Parathyroid adenoma (tissue), 2 donors: ENCODE results near the gene FGF19.

Source experiments
- H2AFZ ChIP-seq: fragments of 300-600 bp; sonication (generic); one replicate; pipeline ENCODE4 v1.7.0; 2017; ENCODE audit warnings: antibody characterized with exemption, mild to moderate bottlenecking
- H3K27ac ChIP-seq: fragments of 300-600 bp; sonication (generic); one replicate; pipeline ENCODE4 v1.7.0; 2017
- H3K27me3 ChIP-seq: fragments of 300-600 bp; sonication (generic); one replicate; pipeline ENCODE4 v1.7.0; 2017; ENCODE audit warnings: low read length; ENCODE audit not compliant: control insufficient read depth, insufficient read depth
- H3K36me3 ChIP-seq: fragments of 300-600 bp; sonication (generic); one replicate; pipeline ENCODE4 v1.7.0; 2017; ENCODE audit warnings: low read length; ENCODE audit not compliant: control insufficient read depth, insufficient read depth
- H3K4me1 ChIP-seq: fragments of 300-600 bp; sonication (generic); one replicate; pipeline ENCODE4 v1.7.0; 2017; ENCODE audit warnings: control low read depth
- H3K4me2 ChIP-seq: fragments of 300-600 bp; sonication (generic); one replicate; pipeline ENCODE4 v1.7.0; 2017; ENCODE audit warnings: low read length
- H3K4me3 ChIP-seq: fragments of 300-600 bp; sonication (generic); one replicate; pipeline ENCODE4 v1.7.0; 2017; ENCODE audit warnings: low read depth, low read length
- H3K79me2 ChIP-seq: fragments of 300-600 bp; sonication (generic); one replicate; pipeline ENCODE4 v1.7.0; 2017; ENCODE audit warnings: control low read depth
- H3K9ac ChIP-seq: fragments of 300-600 bp; sonication (generic); one replicate; pipeline ENCODE4 v1.7.0; 2017; ENCODE audit warnings: mild to moderate bottlenecking
- H3K9me3 ChIP-seq: fragments of 300-600 bp; sonication (generic); one replicate; pipeline ENCODE4 v1.7.0; 2017; ENCODE audit warnings: low read length; ENCODE audit not compliant: control insufficient read depth
- TF ChIP-seq, protein P1 (sequence below): fragments of 300-600 bp; sonication (generic); IDR thresholded peaks from one replicate; pipeline ENCODE4 v1.7.0; 2017; ENCODE audit warnings: antibody characterized with exemption, mild to moderate bottlenecking
- donor health status: primary hyperparathyroidism.

FGF19 gene, protein sequence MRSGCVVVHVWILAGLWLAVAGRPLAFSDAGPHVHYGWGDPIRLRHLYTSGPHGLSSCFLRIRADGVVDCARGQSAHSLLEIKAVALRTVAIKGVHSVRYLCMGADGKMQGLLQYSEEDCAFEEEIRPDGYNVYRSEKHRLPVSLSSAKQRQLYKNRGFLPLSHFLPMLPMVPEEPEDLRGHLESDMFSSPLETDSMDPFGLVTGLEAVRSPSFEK

DNA sequence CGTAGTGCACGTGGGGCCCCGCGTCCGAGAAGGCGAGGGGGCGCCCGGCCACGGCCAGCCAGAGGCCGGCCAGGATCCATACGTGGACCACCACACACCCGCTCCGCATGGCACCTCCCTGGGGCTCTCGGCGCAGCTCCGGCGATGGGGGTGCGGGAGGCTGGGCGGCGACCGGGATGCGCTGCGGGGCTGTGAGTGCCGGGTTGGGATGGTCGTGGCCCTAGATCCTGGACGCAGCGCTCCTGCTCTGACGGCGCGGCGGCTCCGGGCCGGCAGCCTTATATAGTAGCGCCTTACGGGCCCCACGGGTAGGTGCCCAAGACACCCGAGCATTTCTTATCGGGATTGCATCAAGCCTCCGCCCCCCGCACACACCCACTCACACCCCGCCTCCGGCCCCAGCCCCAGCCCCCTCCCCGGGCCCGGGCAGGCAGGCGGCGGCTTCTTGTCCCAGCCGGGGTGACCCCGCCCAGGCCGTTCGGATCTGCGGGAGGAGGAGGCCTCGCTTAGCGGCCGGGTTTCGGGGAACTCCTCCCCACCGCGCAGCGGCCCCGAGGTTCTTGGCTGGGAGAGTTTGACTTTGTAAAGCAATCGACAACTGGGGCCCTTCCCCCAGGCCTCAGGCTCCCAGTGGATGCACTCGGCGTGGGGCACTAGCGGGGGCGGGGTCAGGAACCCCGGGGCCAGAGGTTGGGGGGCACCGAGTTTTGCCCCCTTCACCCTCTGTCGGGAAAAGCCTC, at the start of gene FGF19:
Gene FGF19 (minus strand): TSS at position 255 of the 740 bp plus-strand sequence. CDS start 146 bp downstream, at position 109.
- H3K9me3 ChIP-seq: no peaks in the 10 kb centered on the region
- peaks cover 11% of the 10 kb centered on the region for H3K4me1 ChIP-seq
- H3K4me2 ChIP-seq: peak within 1 kb of the TSS; percentile 53
- peak within 1 kb of the TSS; percentile 69 for H2AFZ ChIP-seq
- no peaks in the 10 kb centered on the region for H3K36me3 ChIP-seq
- no peak within 1 kb of the TSS for H3K9ac ChIP-seq
- no peaks in the 10 kb centered on the region for H3K27me3 ChIP-seq
- TF ChIP-seq, protein P1, sequence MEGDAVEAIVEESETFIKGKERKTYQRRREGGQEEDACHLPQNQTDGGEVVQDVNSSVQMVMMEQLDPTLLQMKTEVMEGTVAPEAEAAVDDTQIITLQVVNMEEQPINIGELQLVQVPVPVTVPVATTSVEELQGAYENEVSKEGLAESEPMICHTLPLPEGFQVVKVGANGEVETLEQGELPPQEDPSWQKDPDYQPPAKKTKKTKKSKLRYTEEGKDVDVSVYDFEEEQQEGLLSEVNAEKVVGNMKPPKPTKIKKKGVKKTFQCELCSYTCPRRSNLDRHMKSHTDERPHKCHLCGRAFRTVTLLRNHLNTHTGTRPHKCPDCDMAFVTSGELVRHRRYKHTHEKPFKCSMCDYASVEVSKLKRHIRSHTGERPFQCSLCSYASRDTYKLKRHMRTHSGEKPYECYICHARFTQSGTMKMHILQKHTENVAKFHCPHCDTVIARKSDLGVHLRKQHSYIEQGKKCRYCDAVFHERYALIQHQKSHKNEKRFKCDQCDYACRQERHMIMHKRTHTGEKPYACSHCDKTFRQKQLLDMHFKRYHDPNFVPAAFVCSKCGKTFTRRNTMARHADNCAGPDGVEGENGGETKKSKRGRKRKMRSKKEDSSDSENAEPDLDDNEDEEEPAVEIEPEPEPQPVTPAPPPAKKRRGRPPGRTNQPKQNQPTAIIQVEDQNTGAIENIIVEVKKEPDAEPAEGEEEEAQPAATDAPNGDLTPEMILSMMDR: no peak
- no peaks in the 10 kb centered on the region for H3K79me2 ChIP-seq
- no peak within 1 kb of the TSS for H3K4me3 ChIP-seq
- H3K27ac ChIP-seq: no peak within 1 kb of the TSS

DNA sequence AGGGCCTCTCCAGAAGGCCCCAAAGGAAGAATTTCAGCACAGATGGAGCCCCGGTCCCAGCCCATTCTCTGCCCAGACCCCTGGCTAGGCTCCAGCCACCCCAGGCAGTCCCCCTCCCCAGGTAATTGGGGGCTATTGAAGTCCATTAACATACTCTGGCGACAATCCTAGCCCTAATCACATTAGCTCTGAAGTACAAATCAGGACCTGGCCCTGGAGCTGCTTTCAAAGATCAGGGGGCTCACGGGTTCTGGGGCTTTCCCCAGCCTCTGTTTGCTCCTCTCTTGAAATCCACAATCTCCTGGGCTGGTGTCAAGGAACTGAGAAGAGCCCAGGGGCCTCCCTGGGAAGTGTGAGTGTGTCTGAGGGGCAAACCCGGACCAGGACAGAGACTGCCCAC, 49.1 kb upstream of the FGF19 start:
- TF ChIP-seq, protein P1: no peak
- Histone ChIP-seq H3K4me3 (no peak overlapping the region), H3K27me3 (no peaks in the 10 kb centered on the region), H3K4me2 (no peak overlapping the region), H3K36me3 (no peaks in the 10 kb centered on the region), H2AFZ (no peak overlapping the region), H3K9me3 (no peaks in the 10 kb centered on the region), H3K79me2 (no peaks in the 10 kb centered on the region), H3K9ac (no peak overlapping the region), H3K27ac (no peak overlapping the region), H3K4me1 (no peaks in the 10 kb centered on the region)

DNA sequence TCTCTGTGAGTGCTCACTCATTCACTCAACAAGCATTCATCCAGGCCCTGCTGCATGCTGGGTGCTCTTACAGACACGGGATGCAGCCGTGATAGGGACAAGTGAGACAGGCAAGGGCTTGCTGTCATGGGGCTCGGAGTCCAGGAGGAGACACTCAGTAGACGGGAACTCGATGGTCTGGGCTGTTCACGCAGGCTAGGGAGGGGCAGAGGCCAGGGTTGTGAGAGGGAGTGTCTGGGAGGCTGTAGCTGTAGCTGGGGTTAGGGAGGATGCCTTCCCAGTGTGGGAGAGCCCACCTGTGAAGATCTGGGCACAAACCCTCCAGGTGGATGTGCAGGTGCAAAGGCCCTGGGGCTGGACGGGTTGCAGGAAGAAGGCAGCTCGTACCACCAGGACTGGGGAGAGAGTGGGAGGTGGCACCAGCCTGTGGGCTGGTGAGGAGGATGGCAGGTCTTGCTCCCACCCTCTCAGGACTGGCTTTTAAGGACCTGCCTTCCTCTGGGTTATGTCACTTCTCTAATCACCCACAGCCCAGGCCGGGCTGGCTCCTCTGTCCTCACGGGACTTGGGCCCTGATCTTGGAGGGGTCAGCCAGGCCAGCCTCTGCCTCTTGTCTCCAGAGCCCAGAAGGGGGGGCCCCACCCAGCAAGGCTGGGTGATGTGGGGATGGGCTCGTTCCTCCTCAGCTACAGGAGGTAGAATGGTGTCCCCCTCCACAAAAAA, 47.2 kb upstream of the FGF19 start:
- H3K9me3 ChIP-seq: no peaks in the 10 kb centered on the region
- H2AFZ ChIP-seq: no peak overlapping the region
- no peaks in the 10 kb centered on the region for H3K27me3 ChIP-seq
- no peaks in the 10 kb centered on the region for H3K79me2 ChIP-seq
- H3K36me3 ChIP-seq: no peaks in the 10 kb centered on the region
- no peak overlapping the region for H3K4me3 ChIP-seq
- H3K9ac ChIP-seq: no peak overlapping the region
- TF ChIP-seq, protein P1: no peak
- no peaks in the 10 kb centered on the region for H3K4me1 ChIP-seq
- H3K4me2 ChIP-seq: no peak overlapping the region
- no peak overlapping the region for H3K27ac ChIP-seq

DNA sequence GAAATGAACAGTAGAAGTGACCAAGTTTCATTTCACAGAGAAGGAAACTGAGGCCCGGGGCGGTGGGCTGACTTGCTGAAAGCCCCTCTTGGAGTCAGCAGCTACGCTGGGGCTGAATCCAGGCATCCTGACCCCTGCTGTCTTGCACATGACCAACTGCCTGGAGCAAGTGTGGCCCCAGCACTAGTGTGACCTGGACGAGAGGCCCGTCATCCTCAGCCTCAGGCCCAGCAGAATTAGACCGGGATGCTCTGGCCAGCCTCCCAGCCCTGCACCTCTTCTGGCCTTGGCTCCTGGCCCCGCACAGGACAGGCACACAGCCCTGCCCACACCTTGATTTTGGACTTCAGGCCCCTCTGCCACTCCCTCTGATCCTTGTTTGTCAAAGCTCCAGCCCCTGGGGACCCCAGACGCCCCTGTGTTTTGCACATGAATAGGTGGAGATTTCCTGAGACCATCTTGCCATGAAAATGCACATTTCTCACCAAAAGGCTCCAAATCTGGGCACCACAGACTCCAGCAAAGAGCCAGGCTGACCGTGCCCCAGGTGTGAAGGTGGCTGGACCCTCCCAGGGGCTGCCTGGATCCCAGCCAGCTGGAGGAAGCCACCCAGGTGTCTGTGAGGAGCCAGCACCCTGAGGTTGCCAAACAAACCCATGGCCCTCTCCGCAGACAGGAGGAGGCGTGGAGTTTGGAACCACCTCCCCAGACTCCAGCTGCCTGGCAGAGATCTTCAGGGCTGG, 46.5 kb upstream of the FGF19 start:
- H3K4me1 ChIP-seq: no peaks in the 10 kb centered on the region
- H3K79me2 ChIP-seq: no peaks in the 10 kb centered on the region
- no peak overlapping the region for H2AFZ ChIP-seq
- no peak overlapping the region for H3K4me3 ChIP-seq
- TF ChIP-seq, protein P1: no peak
- no peak overlapping the region for H3K4me2 ChIP-seq
- H3K36me3 ChIP-seq: no peaks in the 10 kb centered on the region
- no peak overlapping the region for H3K27ac ChIP-seq
- no peaks in the 10 kb centered on the region for H3K27me3 ChIP-seq
- no peaks in the 10 kb centered on the region for H3K9me3 ChIP-seq
- H3K9ac ChIP-seq: no peak overlapping the region
